ENCODE results near the gene DDX24. TPM values are rescaled to one million over a fixed set of nuclear protein-coding genes. Genes with fewer than 3 reads are reported as not detected.

DDX24 gene
- 151 TPM for polyA plus RNA-seq (2013)

DNA sequence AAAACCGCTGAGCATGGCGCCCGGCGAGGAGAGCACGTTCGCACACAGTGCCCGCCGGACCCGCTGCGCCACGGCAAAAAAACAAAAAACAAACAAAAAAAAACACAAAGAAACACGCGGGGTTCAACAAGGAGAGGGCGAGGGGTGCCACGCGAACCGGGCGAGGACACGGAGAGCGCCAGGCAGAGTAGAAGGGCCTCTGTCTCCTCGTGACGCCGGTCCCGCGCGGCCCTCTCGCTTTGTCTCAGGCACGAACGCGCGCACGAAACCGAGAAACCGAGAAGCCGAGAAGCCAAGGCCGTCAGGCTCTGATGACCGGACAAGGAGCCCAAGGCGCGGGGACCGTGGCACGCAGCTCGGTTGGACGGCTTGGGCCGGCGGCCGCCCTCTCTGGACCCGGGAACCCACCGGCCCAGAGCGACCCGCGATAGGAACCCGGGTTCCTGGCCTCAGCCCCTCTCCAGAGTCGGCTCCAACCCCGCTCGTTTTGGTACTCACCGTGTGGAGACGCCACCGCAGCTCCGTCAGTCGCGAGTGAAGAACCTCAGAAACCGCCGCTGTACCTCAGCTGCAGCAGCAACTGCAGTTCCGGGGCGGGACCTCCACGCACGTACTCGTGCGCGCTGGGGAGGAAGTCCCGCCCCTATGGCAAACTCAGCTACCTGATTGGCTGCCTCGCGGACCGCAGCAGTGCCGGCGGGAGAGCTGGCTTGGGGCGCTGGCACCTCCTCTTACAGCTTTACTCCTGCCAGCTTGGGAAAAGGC lies at the start of gene DDX24, which contains the start of gene IFI27L1:
Gene DDX24, minus strand, starts transcription at position 582 of the 765 bp plus-strand sequence. CDS start 1,460 bp downstream, outside the sequence.
Gene IFI27L1, plus strand, starts transcription at position 690 of the 765 bp plus-strand sequence. CDS start 15,628 bp downstream, outside the sequence.
- CTCF ChIA-PET, result interaction anchor here (0.7 to 1.8 kb wide), 3 partner anchors 15 to 56 kb away, joined by 3 to 5 read pairs (median 3); no protein-coding TSS in a partner anchor
- Histone ChIP-seq H3K4me3 (ENCODE audit: control insufficient read depth in 1 of 7, extremely low read depth in 1 of 7, insufficient read depth in 4 of 7, low read depth in 2 of 7, low read length in 6 of 7) (peak within 1 kb of the TSS; percentile 88 to 95 (median 91)), H3K9me3 (ENCODE audit: control extremely low read depth in 1 of 5, control insufficient read depth in 4 of 5, insufficient read depth in 2 of 5, low read depth in 1 of 5, low read length in 4 of 5) (peaks cover 0 to 8% (median 2%) of the 10 kb centered on the region in 5 experiments), H3K36me3 (ENCODE audit: control insufficient read depth in 4 of 4, insufficient read depth in 4 of 4, low read length in 3 of 4) (peaks cover 0 to 29% (median 13%) of the 10 kb centered on the region in 4 experiments), H3K27ac (ENCODE audit: insufficient read depth in 1 of 2, low read depth in 1 of 2, low read length in 2 of 2, poor library complexity in 1 of 2, severe bottlenecking in 2 of 2) (peak within 1 kb of the TSS; percentile 77 to 92), H3K27me3 (replicated peaks in 2 of 5; ENCODE audit: control insufficient read depth in 4 of 5, insufficient read depth in 5 of 5, low read length in 4 of 5) (no peaks in the 10 kb centered on the region), H3K4me1 (ENCODE audit: control extremely low read depth in 1 of 4, control insufficient read depth in 4 of 4, insufficient read depth in 4 of 4, low read length in 3 of 4) (peaks cover 12 to 39% (median 26%) of the 10 kb centered on the region in 4 experiments)
- under 1% methylated on average over 64 of the region's 77 CpGs for WGBS (ENCODE audit: insufficient coverage)
- DNase-seq, result peak; percentile 95 to 98 (median 98)
- POLR2A ChIA-PET, result no interaction called here

GRCh38 chr14:94129758-94130414 lies 48.9 kb upstream of the DDX24 start:
- H3K27ac ChIP-seq (ENCODE audit: insufficient read depth in 1 of 2, low read depth in 1 of 2, low read length in 2 of 2, poor library complexity in 1 of 2, severe bottlenecking in 2 of 2), result no peak overlapping the region
- H3K9me3 ChIP-seq (ENCODE audit: control extremely low read depth in 1 of 5, control insufficient read depth in 4 of 5, insufficient read depth in 2 of 5, low read depth in 1 of 5, low read length in 4 of 5), result no peaks in the 10 kb centered on the region
- H3K4me1 ChIP-seq (ENCODE audit: control extremely low read depth in 1 of 4, control insufficient read depth in 4 of 4, insufficient read depth in 4 of 4, low read length in 3 of 4), result peaks cover 0 to 16% (median 14%) of the 10 kb centered on the region in 4 experiments
- CTCF ChIA-PET, result interaction anchor here (1.1 to 3.7 kb wide), 8 partner anchors 8 to 95 kb away, joined by 3 to 41 read pairs (median 8); no protein-coding TSS in a partner anchor
- peak; percentile 47 to 62 (median 61) for DNase-seq
- POLR2A ChIA-PET, result no interaction called here
- peak overlapping the region in 6 of 7 experiments; percentile 40 to 87 (median 68) for H3K4me3 ChIP-seq (ENCODE audit: control insufficient read depth in 1 of 7, extremely low read depth in 1 of 7, insufficient read depth in 4 of 7, low read depth in 2 of 7, low read length in 6 of 7)
- H3K36me3 ChIP-seq (ENCODE audit: control insufficient read depth in 4 of 4, insufficient read depth in 4 of 4, low read length in 3 of 4), result peaks cover 0 to 2% (median 0%) of the 10 kb centered on the region in 4 experiments
- H3K27me3 ChIP-seq (replicated peaks in 2 of 5; ENCODE audit: control insufficient read depth in 4 of 5, insufficient read depth in 5 of 5, low read length in 4 of 5), result peaks cover 0 to 6% (median 0%) of the 10 kb centered on the region in 5 experiments
- WGBS (ENCODE audit: insufficient coverage), result 0% methylated on average over 4 of the region's 12 CpGs

GRCh38 chr14:94129111-94129757 lies 48.2 kb upstream of the DDX24 start, which contains the start of gene IFI27L2:
Gene IFI27L2 (minus strand): TSS chr14:94129604. CDS start chr14:94129564, 40 bp downstream.
- peaks cover 0 to 6% (median 0%) of the 10 kb centered on the region in 5 experiments for H3K27me3 ChIP-seq (replicated peaks in 2 of 5; ENCODE audit: control insufficient read depth in 4 of 5, insufficient read depth in 5 of 5, low read length in 4 of 5)
- H3K36me3 ChIP-seq (ENCODE audit: control insufficient read depth in 4 of 4, insufficient read depth in 4 of 4, low read length in 3 of 4), result peaks cover 0 to 2% (median 0%) of the 10 kb centered on the region in 4 experiments
- H3K4me3 ChIP-seq (ENCODE audit: control insufficient read depth in 1 of 7, extremely low read depth in 1 of 7, insufficient read depth in 4 of 7, low read depth in 2 of 7, low read length in 6 of 7), result peak within 1 kb of the TSS; percentile 9 to 87 (median 64)
- DNase-seq, result peak; percentile 61 to 78 (median 72)
- ChIA-PET CTCF (interaction anchor here (0.8 to 2.8 kb wide), 7 partner anchors 9 to 357 kb away, joined by 3 to 16 read pairs (median 4); no protein-coding TSS in a partner anchor), POLR2A (no interaction called here)
- H3K4me1 ChIP-seq (ENCODE audit: control extremely low read depth in 1 of 4, control insufficient read depth in 4 of 4, insufficient read depth in 4 of 4, low read length in 3 of 4), result peaks cover 0 to 16% (median 14%) of the 10 kb centered on the region in 4 experiments
- no peaks in the 10 kb centered on the region for H3K9me3 ChIP-seq (ENCODE audit: control extremely low read depth in 1 of 5, control insufficient read depth in 4 of 5, insufficient read depth in 2 of 5, low read depth in 1 of 5, low read length in 4 of 5)
- H3K27ac ChIP-seq (ENCODE audit: insufficient read depth in 1 of 2, low read depth in 1 of 2, low read length in 2 of 2, poor library complexity in 1 of 2, severe bottlenecking in 2 of 2), result peak within 1 kb of the TSS in 1 of 2 experiments; percentile 25
- WGBS (ENCODE audit: insufficient coverage), result 3% methylated on average over 13 of the region's 27 CpGs

DNA sequence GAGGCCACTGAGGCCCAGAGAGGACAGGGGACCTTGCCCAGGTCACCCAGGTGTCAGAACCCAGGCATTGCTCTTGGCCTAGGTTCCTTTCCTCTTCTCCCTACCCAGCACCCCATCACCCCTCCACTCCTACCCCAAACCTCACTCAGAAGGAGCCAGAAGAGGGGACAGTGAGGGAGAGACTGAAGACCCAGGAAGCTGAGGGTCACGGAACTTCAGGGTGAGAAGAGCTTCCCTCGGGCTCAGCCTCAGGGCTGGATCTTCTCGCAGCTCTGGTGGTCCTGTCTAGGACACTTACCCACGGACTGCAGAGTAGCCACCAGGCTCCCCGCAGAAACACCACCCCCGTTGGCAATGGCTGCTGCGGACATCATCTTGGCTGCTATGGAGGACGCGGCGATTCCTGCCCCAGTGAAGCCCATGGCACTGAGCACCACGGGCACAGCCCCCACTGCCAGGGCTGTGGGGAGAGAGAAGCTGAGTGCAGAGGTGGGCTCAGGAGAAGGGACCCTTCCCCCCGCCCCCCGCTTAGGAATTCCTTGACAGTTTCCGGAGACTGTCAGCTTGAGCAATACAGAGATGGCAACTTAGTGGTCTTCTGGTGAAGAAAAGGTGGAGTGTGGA lies 47.3 kb upstream of the DDX24 start:
- DNase-seq, result no peak
- CTCF ChIA-PET, result interaction anchor here (0.8 to 2.8 kb wide), 9 partner anchors 10 to 358 kb away, joined by 3 to 16 read pairs (median 4); no protein-coding TSS in a partner anchor
- Histone ChIP-seq H3K27ac (ENCODE audit: insufficient read depth in 1 of 2, low read depth in 1 of 2, low read length in 2 of 2, poor library complexity in 1 of 2, severe bottlenecking in 2 of 2) (no peak overlapping the region), H3K4me1 (ENCODE audit: control extremely low read depth in 1 of 4, control insufficient read depth in 4 of 4, insufficient read depth in 4 of 4, low read length in 3 of 4) (peaks cover 0 to 16% (median 14%) of the 10 kb centered on the region in 4 experiments), H3K4me3 (ENCODE audit: control insufficient read depth in 1 of 7, extremely low read depth in 1 of 7, insufficient read depth in 4 of 7, low read depth in 2 of 7, low read length in 6 of 7) (peak overlapping the region in 1 of 7 experiments; percentile 82), H3K27me3 (replicated peaks in 2 of 5; ENCODE audit: control insufficient read depth in 4 of 5, insufficient read depth in 5 of 5, low read length in 4 of 5) (peaks cover 0 to 6% (median 0%) of the 10 kb centered on the region in 5 experiments), H3K9me3 (ENCODE audit: control extremely low read depth in 1 of 5, control insufficient read depth in 4 of 5, insufficient read depth in 2 of 5, low read depth in 1 of 5, low read length in 4 of 5) (no peaks in the 10 kb centered on the region), H3K36me3 (ENCODE audit: control insufficient read depth in 4 of 4, insufficient read depth in 4 of 4, low read length in 3 of 4) (peaks cover 0 to 2% (median 0%) of the 10 kb centered on the region in 4 experiments)
- POLR2A ChIA-PET, result no interaction called here
- 98% methylated on average over 14 of the region's 14 CpGs for WGBS (ENCODE audit: insufficient coverage)

DNA sequence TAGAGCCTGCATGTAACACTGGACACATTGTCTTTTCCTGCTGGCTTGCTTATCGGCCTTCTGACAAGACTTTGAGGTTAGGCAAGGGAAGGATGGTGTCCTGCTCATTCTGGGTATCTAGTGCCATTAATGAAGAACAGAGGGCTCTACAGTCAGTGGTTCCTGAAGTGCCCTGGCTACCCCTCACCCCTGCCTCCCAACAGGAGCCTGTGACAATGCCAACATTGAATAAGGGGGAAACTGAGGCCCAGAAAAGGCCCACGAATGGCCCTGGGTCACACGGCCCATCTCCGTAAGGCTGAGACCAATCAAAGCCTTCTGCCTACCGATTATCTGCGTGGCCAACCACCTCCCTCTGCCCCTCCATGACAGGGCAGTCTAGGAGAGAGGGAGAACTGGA lies 46.3 kb upstream of the DDX24 start:
- POLR2A ChIA-PET, result no interaction called here

DNA sequence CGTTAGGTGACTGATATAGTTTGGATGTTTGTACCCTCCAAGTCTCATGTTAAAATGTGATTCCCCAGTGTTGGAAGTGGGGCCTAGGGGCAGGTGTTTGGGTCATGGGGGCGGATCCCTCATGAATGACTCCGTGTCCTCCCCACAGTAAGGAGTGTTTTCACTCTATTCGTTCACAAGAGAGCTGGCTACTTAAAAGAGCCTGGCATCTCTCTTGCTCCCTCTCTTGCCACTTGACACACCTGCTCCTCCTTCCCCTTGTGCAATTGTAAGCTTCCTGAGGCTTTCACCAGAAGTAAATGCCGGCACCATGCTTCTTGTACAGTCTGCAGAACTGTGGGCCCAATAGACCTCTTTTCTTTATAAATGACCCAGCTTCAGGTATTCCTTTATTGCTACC lies 45.8 kb upstream of the DDX24 start:
- H3K4me1 ChIP-seq (ENCODE audit: control extremely low read depth in 1 of 4, control insufficient read depth in 4 of 4, insufficient read depth in 4 of 4, low read length in 3 of 4), result peaks cover 0 to 16% (median 14%) of the 10 kb centered on the region in 4 experiments
- CTCF ChIA-PET, result interaction anchor here (2.8 kb wide), 1 partner anchor 11 kb away, joined by 16 read pairs; no protein-coding TSS in a partner anchor
- peaks cover 0 to 6% (median 0%) of the 10 kb centered on the region in 5 experiments for H3K27me3 ChIP-seq (replicated peaks in 2 of 5; ENCODE audit: control insufficient read depth in 4 of 5, insufficient read depth in 5 of 5, low read length in 4 of 5)
- peaks cover 0 to 2% (median 0%) of the 10 kb centered on the region in 4 experiments for H3K36me3 ChIP-seq (ENCODE audit: control insufficient read depth in 4 of 4, insufficient read depth in 4 of 4, low read length in 3 of 4)
- no peak overlapping the region for H3K27ac ChIP-seq (ENCODE audit: insufficient read depth in 1 of 2, low read depth in 1 of 2, low read length in 2 of 2, poor library complexity in 1 of 2, severe bottlenecking in 2 of 2)
- POLR2A ChIA-PET, result no interaction called here
- WGBS (ENCODE audit: insufficient coverage), result 100% methylated on average over 5 of the region's 5 CpGs
- peaks cover 0 to 3% (median 0%) of the 10 kb centered on the region in 5 experiments for H3K9me3 ChIP-seq (ENCODE audit: control extremely low read depth in 1 of 5, control insufficient read depth in 4 of 5, insufficient read depth in 2 of 5, low read depth in 1 of 5, low read length in 4 of 5)
- H3K4me3 ChIP-seq (ENCODE audit: control insufficient read depth in 1 of 7, extremely low read depth in 1 of 7, insufficient read depth in 4 of 7, low read depth in 2 of 7, low read length in 6 of 7), result no peak overlapping the region
- DNase-seq, result no peak

More for the DNA sequence above, 46.3 kb upstream of the DDX24 start:
- Histone ChIP-seq H3K27ac (ENCODE audit: insufficient read depth in 1 of 2, low read depth in 1 of 2, low read length in 2 of 2, poor library complexity in 1 of 2, severe bottlenecking in 2 of 2) (no peak overlapping the region), H3K36me3 (ENCODE audit: control insufficient read depth in 4 of 4, insufficient read depth in 4 of 4, low read length in 3 of 4) (peaks cover 0 to 2% (median 0%) of the 10 kb centered on the region in 4 experiments), H3K4me3 (ENCODE audit: control insufficient read depth in 1 of 7, extremely low read depth in 1 of 7, insufficient read depth in 4 of 7, low read depth in 2 of 7, low read length in 6 of 7) (no peak overlapping the region), H3K9me3 (ENCODE audit: control extremely low read depth in 1 of 5, control insufficient read depth in 4 of 5, insufficient read depth in 2 of 5, low read depth in 1 of 5, low read length in 4 of 5) (no peaks in the 10 kb centered on the region), H3K27me3 (replicated peaks in 2 of 5; ENCODE audit: control insufficient read depth in 4 of 5, insufficient read depth in 5 of 5, low read length in 4 of 5) (peaks cover 0 to 6% (median 0%) of the 10 kb centered on the region in 5 experiments), H3K4me1 (ENCODE audit: control extremely low read depth in 1 of 4, control insufficient read depth in 4 of 4, insufficient read depth in 4 of 4, low read length in 3 of 4) (peaks cover 0 to 16% (median 14%) of the 10 kb centered on the region in 4 experiments)
- CTCF ChIA-PET, result interaction anchor here (0.8 to 2.8 kb wide), 4 partner anchors 9 to 358 kb away, joined by 3 to 16 read pairs (median 4); no protein-coding TSS in a partner anchor
- 99% methylated on average over 6 of the region's 6 CpGs for WGBS (ENCODE audit: insufficient coverage)
- no peak for DNase-seq
